CD14-positive monocyte (primary cell): ENCODE results near the gene PRKAR1B. TPM values are rescaled to one million over a fixed set of nuclear protein-coding genes. Genes with fewer than 3 reads are reported as not detected.

Source experiments
- DNase-seq, 3 donors: peaks; one replicate each; pipeline ENCODE4 v3.0.0-alpha.2; 2011 to 2022
- H2AFZ ChIP-seq: 2 replicates; pipeline ENCODE4 v1.6.0; 2012; ENCODE audit warnings: mild to moderate bottlenecking, low read depth, low read length, inconsistent platforms; ENCODE audit not compliant: insufficient read depth, poor library complexity, severe bottlenecking
- H3K27ac ChIP-seq, 2 donors: 1 replicate in 1 of 2; 2 replicates in 1 of 2; pipeline ENCODE4 v1.5.1; 2012 to 2013; ENCODE audit warnings: low read length in 2 of 2, control low read depth in 1 of 2, inconsistent platforms in 1 of 2, low read depth in 1 of 2, mild to moderate bottlenecking in 1 of 2
- H3K27me3 ChIP-seq, 2 donors: one replicate each; pipeline versions ENCODE4 v1.6.0 to v1.6.1; 2011 to 2013; ENCODE audit warnings: low read length in 2 of 2; ENCODE audit not compliant: control insufficient read depth in 2 of 2, insufficient read depth in 2 of 2
- H3K36me3 ChIP-seq, 2 donors: replicated peaks in 1 of 2; 1 replicate in 1 of 2; 2 replicates in 1 of 2; pipeline versions ENCODE4 v1.5.1 to v1.6.1; 2012 to 2013; ENCODE audit warnings: low read length in 2 of 2, control low read depth in 1 of 2, inconsistent platforms in 1 of 2, mild to moderate bottlenecking in 1 of 2; ENCODE audit not compliant: insufficient read depth in 2 of 2, control insufficient read depth in 1 of 2
- H3K4me1 ChIP-seq, 2 donors: 1 replicate in 1 of 2; 2 replicates in 1 of 2; pipeline versions ENCODE4 v1.5.1 to v1.6.1; 2012 to 2013; ENCODE audit warnings: low read length in 2 of 2, control low read depth in 1 of 2, inconsistent platforms in 1 of 2, mild to moderate bottlenecking in 1 of 2, moderate library complexity in 1 of 2; ENCODE audit not compliant: insufficient read depth in 2 of 2, control insufficient read depth in 1 of 2
- H3K4me2 ChIP-seq: replicated peaks from 2 replicates; pipeline ENCODE3; 2012; ENCODE audit warnings: low read length, moderate library complexity, mild to moderate bottlenecking; ENCODE audit not compliant: poor library complexity, severe bottlenecking; ENCODE audit errors: extremely low read depth
- H3K4me3 ChIP-seq, 3 experiments: fragments of 200-600 bp in 1 of 3; sonication (generic) in 1 of 3; replicated peaks in 1 of 3; 1 replicate in 2 of 3; 2 replicates in 1 of 3; pipeline ENCODE4 v1.5.1; 2011 to 2013; ENCODE audit warnings: low read length in 3 of 3, mild to moderate bottlenecking in 3 of 3, control low read depth in 2 of 3, low read depth in 2 of 3, inconsistent platforms in 1 of 3, moderate library complexity in 1 of 3
- H3K79me2 ChIP-seq: 2 replicates; pipeline ENCODE4 v1.6.0; 2012; ENCODE audit warnings: mild to moderate bottlenecking, control low read depth, inconsistent platforms, low read length, moderate library complexity; ENCODE audit not compliant: insufficient read depth
- H3K9ac ChIP-seq: 2 replicates; pipeline ENCODE4 v1.6.0; 2017; ENCODE audit warnings: low read length, mild to moderate bottlenecking; ENCODE audit not compliant: insufficient read depth, poor library complexity, severe bottlenecking
- H3K9me3 ChIP-seq, 2 donors: replicated peaks in 1 of 2; 1 replicate in 1 of 2; 2 replicates in 1 of 2; pipeline versions ENCODE4 v1.5.1 to v1.6.1; 2012 to 2013; ENCODE audit warnings: low read length in 2 of 2, control low read depth in 1 of 2; ENCODE audit not compliant: control insufficient read depth in 1 of 2, insufficient read depth in 1 of 2
- H4K20me1 ChIP-seq: 2 replicates; pipeline ENCODE4 v1.6.0; 2012; ENCODE audit warnings: mild to moderate bottlenecking, low read length, control low read depth, moderate library complexity; ENCODE audit not compliant: insufficient read depth
- H3K27ac Mint-ChIP-seq, 7 donors: one replicate each; pipeline ENCODE4 v1.8.0; 2020; ENCODE audit warnings: mild to moderate bottlenecking in 7 of 7, mixed read lengths in 7 of 7, moderate library complexity in 6 of 7, inconsistent platforms in 2 of 7
- H3K27me3 Mint-ChIP-seq, 3 donors: one replicate each; pipeline ENCODE4 v1.8.0; 2021 to 2022; ENCODE audit warnings: low read depth in 3 of 3, mild to moderate bottlenecking in 3 of 3, mixed read lengths in 3 of 3, moderate library complexity in 3 of 3, inconsistent platforms in 1 of 3
- H3K36me3 Mint-ChIP-seq, 2 donors: one replicate each; pipeline ENCODE4 v1.8.0; 2020; ENCODE audit warnings: mixed read lengths in 2 of 2, inconsistent platforms in 1 of 2, mild to moderate bottlenecking in 1 of 2
- H3K4me1 Mint-ChIP-seq: one replicate; pipeline ENCODE4 v1.8.0; 2020; ENCODE audit warnings: mild to moderate bottlenecking, mixed read lengths
- H3K4me3 Mint-ChIP-seq, 2 donors: one replicate each; pipeline ENCODE4 v1.8.0; 2020; ENCODE audit warnings: mild to moderate bottlenecking in 2 of 2, mixed read lengths in 2 of 2, moderate library complexity in 1 of 2
- H3K9me3 Mint-ChIP-seq, 7 donors: one replicate each; pipeline ENCODE4 v1.8.0; 2020 to 2022; ENCODE audit warnings: mixed read lengths in 7 of 7, mild to moderate bottlenecking in 6 of 7, moderate library complexity in 6 of 7, inconsistent platforms in 2 of 7
- CTCF ChIP-seq: fragments of 200-600 bp; IDR thresholded peaks from one replicate; pipeline ENCODE4 v1.8.0; 2022; ENCODE audit warnings: antibody characterized with exemption, mild to moderate bottlenecking
- WGBS: methylation state at CpG from one replicate; pipeline ENCODE4 v1.1.5; 2013; ENCODE audit warnings: missing lambda C conversion rate; ENCODE audit not compliant: insufficient coverage; 5-methylcytosine and 5-hydroxymethylcytosine counted together
- intact Hi-C, 2 donors: fragments of 100-400 bp; cut with micrococcal nuclease; formaldehyde crosslinking; loops; one replicate each; pipeline versions ENCODE4 v1.15.0 to v1.15.1; 2023
- polyA plus RNA-seq, 3 donors: library from polyadenylated mRNA; depleted of rRNA in 1 of 3; unstranded in 2 of 3; stranded (reverse) in 1 of 3; fragments of 300-500 nt in 2 of 3; fragments of >200 nt in 1 of 3; fragmentation: Illumina TruSeq in 2 of 3; gene quantifications; 1 replicate in 2 of 3; 2 replicates in 1 of 3; pipeline ENCODE4 v1.2.3, GENCODE V29; 2012 to 2021

The PRKAR1B gene
- polyA plus RNA-seq, 3 donors, result 0.94 to 2.1 (median 1.1) TPM

GRCh38 chr7:726084-726853 lies 812 bp downstream of the PRKAR1B start, which contains the start of gene DNAAF5:
Gene DNAAF5 (plus strand): TSS chr7:726699. CDS start chr7:726721, 22 bp downstream.
- Histone ChIP-seq H3K27me3 (no peaks in the 10 kb centered on the region), H3K27ac (peak within 1 kb of the TSS in 1 of 2 donors; percentile 75), H4K20me1 (no peaks in the 10 kb centered on the region), H2AFZ (peak within 1 kb of the TSS; percentile 100), H3K36me3 (peaks cover 10 to 16% of the 10 kb centered on the region in 2 donors), H3K4me1 (peaks cover 13 to 15% of the 10 kb centered on the region in 2 donors), H3K9me3 (peaks cover 13 to 18% of the 10 kb centered on the region in 2 donors), H3K4me2 (peak within 1 kb of the TSS; percentile 79), H3K79me2 (no peaks in the 10 kb centered on the region), H3K4me3 (peak within 1 kb of the TSS; percentile 30 to 80 (median 50)), H3K9ac (peak within 1 kb of the TSS; percentile 66)
- H3K36me3 Mint-ChIP-seq, result peaks cover 10 to 15% of the 10 kb centered on the region in 2 donors
- WGBS, result 10% methylated on average over 56 of the region's 56 CpGs
- peak within 1 kb of the TSS; percentile 65 to 86 for H3K4me3 Mint-ChIP-seq
- peaks cover 17% of the 10 kb centered on the region for H3K4me1 Mint-ChIP-seq
- no peak for TF ChIP-seq CTCF
- intact Hi-C loops, result loop anchor here in 1 of 2 donors (10.0 kb wide), 1 partner anchor 121 kb away; no protein-coding TSS in a partner anchor
- H3K27ac Mint-ChIP-seq, result peak within 1 kb of the TSS in 1 of 7 donors; percentile 58
- DNase-seq, result peak; percentile 82 to 87 (median 86)
- peaks cover 0 to 3% (median 2%) of the 10 kb centered on the region in 3 donors for H3K27me3 Mint-ChIP-seq
- H3K9me3 Mint-ChIP-seq, result peaks cover 28 to 45% (median 37%) of the 10 kb centered on the region in 7 donors

GRCh38 chr7:725223-726005 lies 1.7 kb downstream of the PRKAR1B start:
- no peaks in the 10 kb centered on the region for H4K20me1 ChIP-seq
- no peak for DNase-seq
- H3K27me3 ChIP-seq, result no peaks in the 10 kb centered on the region
- H2AFZ ChIP-seq, result peak overlapping the region; percentile 100
- peaks cover 4 to 8% of the 10 kb centered on the region in 2 donors for H3K36me3 ChIP-seq
- Mint-ChIP-seq H3K27ac (peak overlapping the region in 1 of 7 donors; percentile 58), H3K4me1 (peaks cover 17% of the 10 kb centered on the region), H3K36me3 (peaks cover 9 to 13% of the 10 kb centered on the region in 2 donors), H3K27me3 (peaks cover 0 to 3% (median 2%) of the 10 kb centered on the region in 3 donors), H3K4me3 (no peak overlapping the region), H3K9me3 (peaks cover 31 to 50% (median 40%) of the 10 kb centered on the region in 7 donors)
- no peak for TF ChIP-seq CTCF
- peak overlapping the region; percentile 79 for H3K4me2 ChIP-seq
- H3K4me3 ChIP-seq, result peak overlapping the region in 1 of 3 experiments; percentile 80
- peaks cover 16 to 22% of the 10 kb centered on the region in 2 donors for H3K9me3 ChIP-seq
- no peak overlapping the region for H3K9ac ChIP-seq
- H3K4me1 ChIP-seq, result peaks cover 13 to 15% of the 10 kb centered on the region in 2 donors
- no peak overlapping the region for H3K27ac ChIP-seq
- 100% methylated on average over 5 of the region's 8 CpGs for WGBS
- intact Hi-C loops, result loop anchor here in 1 of 2 donors (10.0 kb wide), 1 partner anchor 121 kb away; no protein-coding TSS in a partner anchor
- H3K79me2 ChIP-seq, result no peaks in the 10 kb centered on the region
